ENCODE results near the gene DSE.

Gene DSE

DNA sequence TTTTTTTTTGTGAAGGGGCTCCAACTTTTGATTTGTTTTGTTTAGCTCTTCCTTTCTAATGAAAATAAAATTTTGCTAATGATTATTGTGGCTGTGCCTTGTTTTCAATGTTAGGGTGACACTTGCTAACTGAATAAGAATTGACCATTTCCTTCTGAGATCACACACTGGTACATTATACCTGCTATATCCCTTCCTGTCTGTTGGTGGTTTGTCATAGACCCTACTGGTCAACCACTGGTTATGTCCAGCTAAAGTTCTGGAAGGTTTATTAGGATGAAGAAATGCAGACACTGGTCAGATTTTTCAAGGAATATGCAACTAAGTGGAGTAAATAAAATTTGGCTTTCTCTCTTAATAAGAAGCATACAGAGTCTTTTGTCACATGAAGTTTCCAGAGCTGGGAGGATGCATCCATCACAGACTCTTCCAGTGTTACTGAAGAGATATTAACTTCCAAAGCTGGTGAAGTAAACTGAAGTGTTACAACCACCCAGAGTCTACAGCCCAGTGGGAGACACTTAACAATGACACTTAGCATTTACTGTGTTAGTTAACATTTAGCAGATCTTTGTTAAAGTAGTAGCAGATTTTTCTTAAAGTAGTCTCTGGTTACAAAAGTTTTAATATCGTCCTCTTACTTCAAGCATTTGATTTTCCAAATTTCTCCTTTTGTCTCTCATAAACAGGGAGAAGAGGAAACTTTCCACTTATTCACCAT, 121.0 kb downstream of the DSE start:
- no peak for DNase-seq

DNA sequence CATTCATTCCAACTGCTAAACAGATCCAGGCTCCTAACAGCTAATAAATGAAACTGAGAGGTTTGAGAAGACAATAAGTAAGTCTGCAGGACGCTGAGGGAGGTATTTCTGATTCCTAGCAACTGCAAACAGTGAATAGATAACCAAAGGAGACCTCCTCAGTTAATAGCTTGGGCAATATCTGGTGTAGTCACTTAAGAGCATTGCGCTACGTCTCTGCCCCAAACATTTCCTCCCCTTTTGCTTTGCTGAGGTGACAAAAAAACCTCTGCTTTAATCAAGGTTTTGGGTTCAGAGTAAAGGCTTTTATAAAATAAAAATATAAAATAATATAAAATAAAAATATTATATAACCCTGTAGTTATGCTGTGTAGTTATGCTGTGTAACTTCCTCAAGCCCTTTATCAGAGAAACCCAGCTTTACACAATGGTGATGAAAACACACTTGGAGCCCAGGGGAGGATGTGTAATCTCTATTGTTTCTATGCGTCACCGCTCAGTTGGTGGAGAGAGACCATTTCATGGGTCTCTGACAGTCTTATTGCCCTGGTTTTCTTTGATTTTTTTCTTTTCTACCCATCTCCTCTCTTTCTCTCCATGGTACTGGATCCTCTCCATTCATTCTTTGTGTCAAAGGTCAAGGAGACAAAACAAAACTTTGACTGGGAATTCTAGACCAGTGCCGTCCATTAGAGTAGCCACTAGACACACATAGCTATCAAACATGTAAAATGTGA, 121.8 kb downstream of the DSE start:
- no peak for DNase-seq

Measured in GDM1 (cell line).